Tibial nerve (tissue), 4 donors: ENCODE results near the gene FOXK2.
A peak's percentile ranks its signal among the peaks of the same experiment; 100 is the strongest.

ENCODE experiments used
- CTCF ChIP-seq, 5 experiments: fragments of 200-600 bp in 3 of 5; fragments of 450-650 bp in 2 of 5; sonication (generic) in 3 of 5; IDR thresholded peaks; one replicate each; pipeline ENCODE4 v1.5.1; 2016 to 2019; ENCODE audit warnings: antibody characterized with exemption in 5 of 5, mild to moderate bottlenecking in 3 of 5, moderate library complexity in 2 of 5
- EP300 ChIP-seq, 2 donors: sonication (generic); formaldehyde crosslinking; IDR thresholded peaks; one replicate each; pipeline ENCODE4 v1.6.1; 2017; ENCODE audit warnings: antibody characterized with exemption in 2 of 2, mild to moderate bottlenecking in 1 of 2
- POLR2A ChIP-seq, 2 donors: fragments of 450-650 bp; IDR thresholded peaks; one replicate each; pipeline ENCODE4 v1.6.1; 2017; ENCODE audit warnings: antibody characterized with exemption in 2 of 2, mild to moderate bottlenecking in 2 of 2, moderate library complexity in 2 of 2

GRCh38 chr17:82494236-82495055 is 25.1 kb upstream of the FOXK2 start:
- TF ChIP-seq POLR2A (IDR thresholded peaks at IDR 0.05) (no peak), CTCF (IDR thresholded peaks at IDR 0.05) (peak; percentile 77 to 96 (median 95)), EP300 (IDR thresholded peaks at IDR 0.05) (peak; percentile 74 to 86)
